PC-9 (cell line): ENCODE results near the gene PCDH20. TPM values are rescaled to one million over a fixed set of nuclear protein-coding genes. Genes with fewer than 3 reads are reported as not detected.
"Not testable (repeated sequence)": the region's sequence is repeated elsewhere in the genome, so short reads cannot be mapped to it uniquely, and the experiment has no call there.

Experiments used
- BruUV-seq: library from RNA; stranded (reverse); fragments of 400-500 nt; replicated peaks from 2 replicates; lab custom pipeline; 2021; lab: Mats Ljungman, UMichigan
- CTCF ChIA-PET: fragments of 300-600 bp; sonication (Branson Sonifier 250); formaldehyde crosslinking; loops from one replicate; lab custom pipeline; 2022; ENCODE audit warnings: antibody characterized with exemption; lab: Charles Lee
- POLR2A ChIA-PET: fragments of 300-600 bp; sonication (Branson Sonifier 250); formaldehyde crosslinking; loops from one replicate; lab custom pipeline; 2022; ENCODE audit warnings: antibody characterized with exemption; ENCODE audit not compliant: unreplicated experiment; lab: Charles Lee
- DNase-seq, 2 experiments: peaks; one replicate each; pipeline versions ENCODE4 v3.0.0 to v3.0.0-alpha.2; 2015 to 2022; ENCODE audit warnings: mixed read lengths in 1 of 2
- H2AFZ ChIP-seq: fragments of 200-600 bp; sonication (generic); 2 replicates; pipeline ENCODE4 v1.8.1; 2017; ENCODE audit warnings: antibody characterized with exemption
- H3F3A ChIP-seq: fragments of 200-600 bp; sonication (generic); 2 replicates; pipeline ENCODE4 v1.8.1; 2017; ENCODE audit warnings: antibody characterized with exemption, mild to moderate bottlenecking, low read depth; ENCODE audit not compliant: insufficient read depth
- H3K27ac ChIP-seq: fragments of 200-600 bp; sonication (generic); 2 replicates; pipeline ENCODE4 v1.6.1; 2016; ENCODE audit warnings: mixed run types
- H3K27me3 ChIP-seq: fragments of 200-600 bp; sonication (generic); 2 replicates; pipeline ENCODE4 v1.6.1; 2016; ENCODE audit warnings: low read depth, mixed run types; ENCODE audit not compliant: insufficient read depth
- H3K36me3 ChIP-seq: fragments of 200-600 bp; sonication (generic); 2 replicates; pipeline ENCODE4 v1.6.1; 2016; ENCODE audit warnings: low read depth, mixed run types
- H3K4me1 ChIP-seq: fragments of 200-600 bp; sonication (generic); replicated peaks from 2 replicates; pipeline ENCODE4 v1.6.1; 2016; ENCODE audit warnings: mixed run types; ENCODE audit not compliant: insufficient read depth
- H3K4me2 ChIP-seq: fragments of 200-600 bp; sonication (generic); 2 replicates; pipeline ENCODE4 v1.6.1; 2017; ENCODE audit warnings: mixed run types
- H3K4me3 ChIP-seq: fragments of 200-600 bp; sonication (generic); 2 replicates; pipeline ENCODE4 v1.6.1; 2016; ENCODE audit warnings: mixed run types
- H3K79me2 ChIP-seq: fragments of 200-600 bp; sonication (generic); 2 replicates; pipeline ENCODE4 v1.6.1; 2017; ENCODE audit warnings: low read depth, mixed run types
- H3K9me2 ChIP-seq: fragments of 200-600 bp; sonication (generic); 2 replicates; pipeline ENCODE4 v1.8.1; 2017; ENCODE audit warnings: mild to moderate bottlenecking; ENCODE audit not compliant: insufficient read depth
- H3K9me3 ChIP-seq: fragments of 200-600 bp; sonication (generic); 2 replicates; pipeline ENCODE4 v1.8.1; 2016; ENCODE audit warnings: low read depth; ENCODE audit not compliant: insufficient read depth
- H4K20me1 ChIP-seq: fragments of 200-600 bp; sonication (generic); 2 replicates; pipeline ENCODE4 v1.8.1; 2017; ENCODE audit not compliant: insufficient read depth
- EZH2 ChIP-seq: fragments of 200-600 bp; sonication (generic); IDR thresholded peaks from 2 replicates; pipeline ENCODE4 v1.8.0; 2017; ENCODE audit warnings: antibody characterized with exemption, low read depth
- intact Hi-C: fragments of 100-400 bp; cut with micrococcal nuclease; formaldehyde crosslinking; loops from one replicate; pipeline ENCODE4 v1.10.0; 2022; ENCODE audit not compliant: unreplicated experiment
- total RNA-seq: library from RNA; stranded (reverse); gene quantifications from 2 replicates; pipeline ENCODE4 v1.2.3, GENCODE V29; 2021
- TF ChIP-seq, protein P1 (sequence below): fragments of 200-600 bp; sonication (generic); conservative IDR thresholded peaks from 2 replicates; pipeline ENCODE4 v1.6.1; 2017; ENCODE audit warnings: mixed run types, antibody characterized with exemption, mild to moderate bottlenecking, moderate library complexity

PCDH20 gene
- total RNA-seq, 1 experiment from 2014 or later = 0.09 TPM

DNA sequence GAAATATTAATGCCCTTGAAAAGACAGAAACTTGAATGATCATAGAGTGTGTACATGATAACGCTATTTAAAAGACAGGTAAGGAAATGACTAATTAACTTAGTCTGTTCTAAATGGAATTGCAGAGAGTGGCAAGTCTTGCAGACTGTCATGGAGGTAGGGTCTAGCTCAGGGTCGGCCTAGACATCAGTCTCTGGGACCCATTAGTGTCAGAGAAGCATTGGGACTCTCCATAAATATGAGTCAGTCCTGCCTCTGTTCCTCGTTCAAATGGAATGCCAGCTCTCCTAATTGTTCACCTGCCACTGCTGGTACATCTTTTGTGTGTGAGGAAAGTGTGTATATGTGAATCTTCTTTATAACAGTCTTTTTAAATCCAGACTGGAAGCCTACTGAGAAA lies 28.0 kb downstream of the PCDH20 start:
- H2AFZ ChIP-seq = no peak overlapping the region
- no peak for TF ChIP-seq EZH2
- TF ChIP-seq, protein P1, sequence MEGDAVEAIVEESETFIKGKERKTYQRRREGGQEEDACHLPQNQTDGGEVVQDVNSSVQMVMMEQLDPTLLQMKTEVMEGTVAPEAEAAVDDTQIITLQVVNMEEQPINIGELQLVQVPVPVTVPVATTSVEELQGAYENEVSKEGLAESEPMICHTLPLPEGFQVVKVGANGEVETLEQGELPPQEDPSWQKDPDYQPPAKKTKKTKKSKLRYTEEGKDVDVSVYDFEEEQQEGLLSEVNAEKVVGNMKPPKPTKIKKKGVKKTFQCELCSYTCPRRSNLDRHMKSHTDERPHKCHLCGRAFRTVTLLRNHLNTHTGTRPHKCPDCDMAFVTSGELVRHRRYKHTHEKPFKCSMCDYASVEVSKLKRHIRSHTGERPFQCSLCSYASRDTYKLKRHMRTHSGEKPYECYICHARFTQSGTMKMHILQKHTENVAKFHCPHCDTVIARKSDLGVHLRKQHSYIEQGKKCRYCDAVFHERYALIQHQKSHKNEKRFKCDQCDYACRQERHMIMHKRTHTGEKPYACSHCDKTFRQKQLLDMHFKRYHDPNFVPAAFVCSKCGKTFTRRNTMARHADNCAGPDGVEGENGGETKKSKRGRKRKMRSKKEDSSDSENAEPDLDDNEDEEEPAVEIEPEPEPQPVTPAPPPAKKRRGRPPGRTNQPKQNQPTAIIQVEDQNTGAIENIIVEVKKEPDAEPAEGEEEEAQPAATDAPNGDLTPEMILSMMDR = no peak
- H3K27me3 ChIP-seq = no peaks in the 10 kb centered on the region
- no TSS peak for BruUV-seq
- no peaks in the 10 kb centered on the region for H3K4me1 ChIP-seq
- H4K20me1 ChIP-seq = no peaks in the 10 kb centered on the region
- POLR2A ChIA-PET = interaction anchor here (0.6 kb wide), 1 partner anchor 764 kb away, joined by 4 read pairs; no protein-coding TSS in a partner anchor
- H3K27ac ChIP-seq = no peak overlapping the region
- intact Hi-C loops = no loop called here
- no peaks in the 10 kb centered on the region for H3K9me3 ChIP-seq
- H3K79me2 ChIP-seq = no peaks in the 10 kb centered on the region
- no peak for DNase-seq
- no peaks in the 10 kb centered on the region for H3F3A ChIP-seq
- H3K9me2 ChIP-seq = no peaks in the 10 kb centered on the region
- H3K4me2 ChIP-seq = no peak overlapping the region
- CTCF ChIA-PET = no interaction called here
- no peak overlapping the region for H3K4me3 ChIP-seq
- no peaks in the 10 kb centered on the region for H3K36me3 ChIP-seq

DNA sequence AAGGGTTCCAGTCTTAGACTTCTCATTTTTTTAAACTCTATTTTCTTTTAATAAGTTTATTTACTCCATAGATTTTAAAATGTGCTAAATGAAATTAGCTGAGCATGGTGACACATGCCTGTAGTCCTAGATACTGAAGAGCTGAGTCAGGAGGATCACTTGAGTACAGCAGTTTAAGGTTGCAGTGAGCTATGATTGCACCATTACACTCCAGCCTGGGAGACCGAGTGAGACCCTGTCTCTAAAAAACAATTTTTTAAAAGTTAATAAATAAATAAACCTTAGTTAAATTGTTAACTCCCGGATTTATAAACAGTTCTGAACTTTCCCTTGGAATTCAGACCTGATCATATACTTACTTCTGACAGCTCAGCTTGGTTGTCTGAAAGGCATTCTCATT lies 32.5 kb downstream of the PCDH20 start:
- BruUV-seq = no TSS peak
- Histone ChIP-seq H3F3A (no peaks in the 10 kb centered on the region), H3K9me2 (no peaks in the 10 kb centered on the region), H3K36me3 (no peaks in the 10 kb centered on the region), H3K79me2 (no peaks in the 10 kb centered on the region), H3K4me2 (no peak overlapping the region), H3K4me1 (no peaks in the 10 kb centered on the region), H3K27me3 (no peaks in the 10 kb centered on the region), H3K9me3 (no peaks in the 10 kb centered on the region), H3K27ac (no peak overlapping the region), H3K4me3 (no peak overlapping the region), H4K20me1 (no peaks in the 10 kb centered on the region), H2AFZ (no peak overlapping the region)
- intact Hi-C loops = no loop called here
- no peak for TF ChIP-seq EZH2
- TF ChIP-seq, protein P1 = no peak
- ChIA-PET POLR2A (no interaction called here), CTCF (no interaction called here)
- DNase-seq = no peak

DNA sequence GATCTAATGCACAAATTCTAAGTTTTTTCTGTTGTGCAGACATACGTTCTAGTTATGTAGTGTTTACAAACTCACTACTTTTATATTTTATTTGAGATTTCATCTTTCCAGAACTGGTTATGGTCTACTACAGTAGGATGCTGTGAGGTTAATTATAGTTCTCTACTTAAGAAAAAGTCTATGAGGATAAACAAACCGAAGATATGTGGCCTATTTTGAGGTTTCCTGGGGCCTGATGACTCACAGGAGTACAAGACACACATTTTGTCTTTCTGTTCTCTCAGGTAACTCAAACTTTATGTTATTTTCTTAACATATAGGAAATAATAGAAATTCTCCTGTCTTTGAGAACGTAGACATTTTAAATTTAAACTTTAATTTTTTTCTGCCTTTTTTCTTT lies 45.1 kb downstream of the PCDH20 start:
- no peaks in the 10 kb centered on the region for H3K36me3 ChIP-seq
- ChIA-PET CTCF (no interaction called here), POLR2A (no interaction called here)
- intact Hi-C loops = no loop called here
- H3K79me2 ChIP-seq = no peaks in the 10 kb centered on the region
- no peaks in the 10 kb centered on the region for H3F3A ChIP-seq
- no peaks in the 10 kb centered on the region for H3K9me2 ChIP-seq
- no peaks in the 10 kb centered on the region for H4K20me1 ChIP-seq
- BruUV-seq = no TSS peak
- H3K27ac ChIP-seq = no peak overlapping the region
- no peak for TF ChIP-seq EZH2
- H2AFZ ChIP-seq = no peak overlapping the region
- H3K9me3 ChIP-seq = no peaks in the 10 kb centered on the region
- no peaks in the 10 kb centered on the region for H3K27me3 ChIP-seq
- DNase-seq = no peak
- H3K4me2 ChIP-seq = no peak overlapping the region
- no peaks in the 10 kb centered on the region for H3K4me1 ChIP-seq
- H3K4me3 ChIP-seq = no peak overlapping the region

DNA sequence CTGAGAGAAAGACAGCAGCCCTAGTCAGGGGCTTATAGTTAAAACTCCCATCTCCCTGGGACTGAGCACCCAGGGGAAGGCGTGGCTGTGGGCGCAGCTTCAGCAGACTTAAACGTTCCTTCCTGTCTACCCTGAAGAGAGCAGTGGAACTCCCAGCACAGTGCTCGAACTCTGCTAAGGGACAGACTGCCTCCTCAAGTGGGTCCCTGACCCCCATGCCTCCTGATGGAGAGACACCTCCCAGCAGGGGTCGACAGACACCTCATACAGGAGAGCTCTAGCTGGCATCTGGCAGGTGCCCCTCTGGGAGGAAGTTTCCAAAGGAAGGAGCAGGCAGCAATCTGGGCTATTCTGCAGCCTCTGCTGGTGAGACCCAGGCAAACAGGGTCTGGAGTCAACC lies 51.0 kb downstream of the PCDH20 start:
- DNase-seq, H3F3A ChIP-seq, H3K36me3 ChIP-seq, intact Hi-C loops, POLR2A ChIA-PET, H3K4me3 ChIP-seq, H3K9me2 ChIP-seq, H3K27me3 ChIP-seq, H3K4me2 ChIP-seq, H3K79me2 ChIP-seq, H2AFZ ChIP-seq, H3K9me3 ChIP-seq, CTCF ChIA-PET, H3K27ac ChIP-seq, BruUV-seq, H3K4me1 ChIP-seq, H4K20me1 ChIP-seq: not testable (repeated sequence)
